Immature natural killer cell (primary cell): Measurements from ENCODE around the gene PEX5. TPM values are rescaled to one million over a fixed set of nuclear protein-coding genes. Genes with fewer than 3 reads are reported as not detected.
"Not testable (repeated sequence)": the region's sequence is repeated elsewhere in the genome, so short reads cannot be mapped to it uniquely, and the experiment has no call there.

Experiments used
- DNase-seq, 3 donors: peaks; one replicate each; pipeline ENCODE4 v3.0.0; 2022; ENCODE audit warnings: mixed read lengths in 1 of 3
- H3K27ac Mint-ChIP-seq, 6 donors: one replicate each; pipeline ENCODE4 v1.8.0; 2020; ENCODE audit warnings: mixed read lengths in 6 of 6, mild to moderate bottlenecking in 5 of 6, inconsistent platforms in 4 of 6, moderate library complexity in 3 of 6
- H3K27me3 Mint-ChIP-seq, 3 donors: one replicate each; pipeline ENCODE4 v1.8.0; 2020 to 2021; ENCODE audit warnings: low read depth in 3 of 3, mild to moderate bottlenecking in 3 of 3, mixed read lengths in 3 of 3, moderate library complexity in 3 of 3, inconsistent platforms in 1 of 3
- H3K36me3 Mint-ChIP-seq, 3 donors: one replicate each; pipeline ENCODE4 v1.8.0; 2020; ENCODE audit warnings: mixed read lengths in 3 of 3, inconsistent platforms in 2 of 3, mild to moderate bottlenecking in 2 of 3
- H3K4me1 Mint-ChIP-seq, 2 donors: one replicate each; pipeline ENCODE4 v1.8.0; 2020; ENCODE audit warnings: inconsistent platforms in 2 of 2, mild to moderate bottlenecking in 2 of 2, mixed read lengths in 2 of 2, moderate library complexity in 1 of 2
- H3K4me3 Mint-ChIP-seq, 5 donors: one replicate each; pipeline ENCODE4 v1.8.0; 2020; ENCODE audit warnings: mild to moderate bottlenecking in 5 of 5, mixed read lengths in 5 of 5, inconsistent platforms in 3 of 5, moderate library complexity in 3 of 5
- H3K9me3 Mint-ChIP-seq, 6 donors: one replicate each; pipeline ENCODE4 v1.8.0; 2020; ENCODE audit warnings: mild to moderate bottlenecking in 6 of 6, mixed read lengths in 6 of 6, inconsistent platforms in 4 of 6, moderate library complexity in 3 of 6
- polyA plus RNA-seq, 3 donors: library from polyadenylated mRNA; unstranded; fragments of 300-500 nt; fragmentation: Illumina TruSeq; gene quantifications; one replicate each; pipeline ENCODE4 v1.2.3, GENCODE V29; 2021

The PEX5 gene
- polyA plus RNA-seq, 3 donors from 2014 or later: 11.9 to 22.6 (median 17.1) TPM

- peaks cover 7 to 34% (median 12%) of the 10 kb centered on the region in 3 donors for H3K27me3 Mint-ChIP-seq
- peaks cover 0 to 5% (median 0%) of the 10 kb centered on the region in 6 donors for H3K9me3 Mint-ChIP-seq
- peaks cover 0 to 4% (median 0%) of the 10 kb centered on the region in 3 donors for H3K36me3 Mint-ChIP-seq
- DNase-seq: no peak
- H3K27ac Mint-ChIP-seq: no peak overlapping the region
- no peak overlapping the region for H3K4me3 Mint-ChIP-seq
- H3K4me1 Mint-ChIP-seq: no peaks in the 10 kb centered on the region
Observed at GRCh38 chr12:7175493-7175892, 14.0 kb upstream of the PEX5 start.

GRCh38 chr12:7176595-7176994 lies 12.9 kb upstream of the PEX5 start:
- no peak overlapping the region for H3K27ac Mint-ChIP-seq
- peaks cover 0 to 4% (median 0%) of the 10 kb centered on the region in 6 donors for H3K9me3 Mint-ChIP-seq

GRCh38 chr12:7178481-7178880 lies 11.0 kb upstream of the PEX5 start:
- Mint-ChIP-seq H3K4me3 (no peak overlapping the region), H3K9me3 (no peaks in the 10 kb centered on the region), H3K4me1 (no peaks in the 10 kb centered on the region), H3K27ac (no peak overlapping the region), H3K27me3 (peaks cover 5 to 34% (median 9%) of the 10 kb centered on the region in 3 donors), H3K36me3 (peaks cover 0 to 4% (median 0%) of the 10 kb centered on the region in 3 donors)
- DNase-seq: no peak

More at GRCh38 chr12:7176595-7176994, 12.9 kb upstream of the PEX5 start:
- Mint-ChIP-seq H3K4me1 (no peaks in the 10 kb centered on the region), H3K4me3 (no peak overlapping the region), H3K27me3 (peaks cover 7 to 31% (median 10%) of the 10 kb centered on the region in 3 donors), H3K36me3 (peaks cover 0 to 4% (median 0%) of the 10 kb centered on the region in 3 donors)
- no peak for DNase-seq

GRCh38 chr12:7180685-7181084 lies 8.8 kb upstream of the PEX5 start:
- Mint-ChIP-seq H3K4me1 (no peaks in the 10 kb centered on the region), H3K9me3 (no peaks in the 10 kb centered on the region), H3K36me3 (peaks cover 0 to 4% (median 0%) of the 10 kb centered on the region in 3 donors), H3K27me3 (peaks cover 4 to 32% (median 7%) of the 10 kb centered on the region in 3 donors), H3K4me3 (no peak overlapping the region), H3K27ac (no peak overlapping the region)
- no peak for DNase-seq

- H3K9me3 Mint-ChIP-seq, H3K4me3 Mint-ChIP-seq, H3K36me3 Mint-ChIP-seq, DNase-seq, H3K27ac Mint-ChIP-seq: not testable (repeated sequence)
- H3K4me1 Mint-ChIP-seq: peaks cover 23 to 29% of the 10 kb centered on the region in 2 donors
- peaks cover 2 to 11% (median 9%) of the 10 kb centered on the region in 3 donors for H3K27me3 Mint-ChIP-seq
Observed at GRCh38 chr12:7186058-7186457, 3.4 kb upstream of the PEX5 start.

- Mint-ChIP-seq H3K27me3 (peaks cover 2 to 11% (median 3%) of the 10 kb centered on the region in 3 donors), H3K27ac (peak overlapping the region; percentile 94 to 99 (median 97)), H3K36me3 (peaks cover 0 to 5% (median 0%) of the 10 kb centered on the region in 3 donors), H3K4me3 (peak overlapping the region; percentile 94 to 100 (median 98)), H3K9me3 (no peaks in the 10 kb centered on the region), H3K4me1 (peaks cover 30 to 38% of the 10 kb centered on the region in 2 donors)
- peak; percentile 38 to 57 (median 42) for DNase-seq
Observed at GRCh38 chr12:7188562-7189397, 706 bp upstream of the PEX5 start.

- DNase-seq: peak in 2 of 3 donors; percentile 3 to 8
- peak overlapping the region; percentile 69 to 90 (median 84) for H3K27ac Mint-ChIP-seq
- peaks cover 30 to 38% of the 10 kb centered on the region in 2 donors for H3K4me1 Mint-ChIP-seq
- peaks cover 2 to 11% (median 3%) of the 10 kb centered on the region in 3 donors for H3K27me3 Mint-ChIP-seq
- H3K36me3 Mint-ChIP-seq: peaks cover 0 to 5% (median 1%) of the 10 kb centered on the region in 3 donors
- H3K4me3 Mint-ChIP-seq: peak overlapping the region; percentile 80 to 96 (median 83)
- no peaks in the 10 kb centered on the region for H3K9me3 Mint-ChIP-seq
Observed at GRCh38 chr12:7190268-7191055, 976 bp downstream of the PEX5 start.

- Mint-ChIP-seq H3K36me3 (peaks cover 0 to 5% (median 4%) of the 10 kb centered on the region in 3 donors), H3K27me3 (peaks cover 2 to 10% (median 3%) of the 10 kb centered on the region in 3 donors), H3K9me3 (no peaks in the 10 kb centered on the region), H3K4me3 (no peak overlapping the region), H3K4me1 (peaks cover 23 to 28% of the 10 kb centered on the region in 2 donors), H3K27ac (peak overlapping the region in 4 of 6 donors; percentile 30 to 72 (median 46))
- no peak for DNase-seq
Observed at GRCh38 chr12:7193674-7194073, 4.2 kb downstream of the PEX5 start.

GRCh38 chr12:7197841-7198240 lies 8.4 kb downstream of the PEX5 start:
- Mint-ChIP-seq H3K27me3 (peaks cover 0 to 4% (median 2%) of the 10 kb centered on the region in 3 donors), H3K4me3 (no peak overlapping the region), H3K4me1 (no peaks in the 10 kb centered on the region), H3K27ac (peak overlapping the region in 2 of 6 donors; percentile 2 to 47), H3K36me3 (peaks cover 9 to 21% (median 14%) of the 10 kb centered on the region in 3 donors), H3K9me3 (no peaks in the 10 kb centered on the region)
- no peak for DNase-seq

- peaks cover 0 to 5% (median 0%) of the 10 kb centered on the region in 3 donors for H3K27me3 Mint-ChIP-seq
- no peak overlapping the region for H3K27ac Mint-ChIP-seq
- peaks cover 32 to 65% (median 46%) of the 10 kb centered on the region in 3 donors for H3K36me3 Mint-ChIP-seq
- H3K4me1 Mint-ChIP-seq: no peaks in the 10 kb centered on the region
- DNase-seq: no peak
- H3K9me3 Mint-ChIP-seq: no peaks in the 10 kb centered on the region
- H3K4me3 Mint-ChIP-seq: no peak overlapping the region
Observed at GRCh38 chr12:7203109-7203508, 13.6 kb downstream of the PEX5 start.

GRCh38 chr12:7205091-7205490 lies 15.6 kb downstream of the PEX5 start:
- Mint-ChIP-seq H3K27me3 (peaks cover 0 to 5% (median 0%) of the 10 kb centered on the region in 3 donors), H3K4me3 (no peak overlapping the region), H3K9me3 (peaks cover 0 to 2% (median 0%) of the 10 kb centered on the region in 6 donors), H3K36me3 (peaks cover 47 to 82% (median 63%) of the 10 kb centered on the region in 3 donors), H3K4me1 (no peaks in the 10 kb centered on the region), H3K27ac (no peak overlapping the region)
- no peak for DNase-seq

- Mint-ChIP-seq H3K4me1 (no peaks in the 10 kb centered on the region), H3K36me3 (peaks cover 62 to 88% (median 75%) of the 10 kb centered on the region in 3 donors), H3K27ac (no peak overlapping the region), H3K27me3 (peaks cover 0 to 5% (median 2%) of the 10 kb centered on the region in 3 donors), H3K4me3 (no peak overlapping the region), H3K9me3 (peaks cover 0 to 2% (median 0%) of the 10 kb centered on the region in 6 donors)
- DNase-seq: no peak
Observed at GRCh38 chr12:7206691-7207090, 17.2 kb downstream of the PEX5 start.

- Mint-ChIP-seq H3K27me3 (peaks cover 0 to 2% (median 1%) of the 10 kb centered on the region in 3 donors), H3K27ac (no peak overlapping the region), H3K4me3 (no peak overlapping the region), H3K36me3 (peaks cover 60 to 83% (median 76%) of the 10 kb centered on the region in 3 donors), H3K9me3 (peaks cover 0 to 8% (median 5%) of the 10 kb centered on the region in 6 donors), H3K4me1 (no peaks in the 10 kb centered on the region)
- no peak for DNase-seq
Observed at GRCh38 chr12:7207866-7208625, 18.6 kb downstream of the PEX5 start.
